ENCODE data around the gene CYP4A22. TPM values are rescaled to one million over a fixed set of nuclear protein-coding genes. Genes with fewer than 3 reads are reported as not detected.

The CYP4A22 gene
- total and polyA plus RNA-seq, 2 donors (not counting 1 experiment from before 2014, with no cell fraction given) = not detected

DNA sequence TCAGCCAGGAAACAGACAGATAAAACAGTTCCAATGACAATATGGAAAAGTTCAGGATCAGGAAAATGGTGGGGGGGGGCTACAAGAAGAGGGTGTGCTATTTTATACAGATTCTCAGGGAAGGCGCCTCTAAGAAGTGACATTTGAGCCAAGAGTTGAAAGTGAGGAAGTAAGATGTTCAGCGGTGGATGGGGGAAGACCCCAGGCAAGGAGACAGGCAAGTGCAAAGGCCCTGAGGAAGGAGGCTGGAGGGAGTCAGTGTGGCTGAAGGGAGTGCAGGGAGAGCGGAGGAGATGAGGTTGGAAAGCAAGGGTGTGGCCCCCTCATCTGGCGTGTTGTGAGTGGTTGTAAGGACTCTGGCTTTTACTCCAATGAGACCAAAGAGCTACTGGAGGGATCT lies 61.0 kb downstream of the CYP4A22 start:
- Histone ChIP-seq H3K27me3 (ENCODE audit: control insufficient read depth, insufficient read depth, low read length) (peaks cover 4% of the 10 kb centered on the region), H3K9me3 (ENCODE audit: control insufficient read depth, insufficient read depth, low read depth, low read length) (no peaks in the 10 kb centered on the region), H3K9ac (ENCODE audit: insufficient read depth, low read length) (no peak overlapping the region), H3K4me1 (ENCODE audit: control insufficient read depth, extremely low read depth, insufficient read depth, low read length) (no peaks in the 10 kb centered on the region), H3K27ac (ENCODE audit: insufficient read depth, low read length) (no peak overlapping the region), H3K4me3 (replicated peaks in 1 of 4; ENCODE audit: control extremely low read depth in 1 of 4, insufficient read depth in 1 of 4, low read depth in 3 of 4, low read length in 4 of 4) (no peak overlapping the region), H3K79me2 (ENCODE audit: control insufficient read depth, insufficient read depth, low read length) (no peaks in the 10 kb centered on the region), H2AFZ (ENCODE audit: low read length) (no peak overlapping the region), H3K36me3 (ENCODE audit: control insufficient read depth, insufficient read depth, low read length) (no peaks in the 10 kb centered on the region), H3K4me2 (ENCODE audit: extremely low read depth, insufficient read depth, low read length) (no peak overlapping the region), H4K20me1 (ENCODE audit: control insufficient read depth, extremely low read depth, insufficient read depth, low read length) (no peaks in the 10 kb centered on the region)
- TF ChIP-seq, protein P1, sequence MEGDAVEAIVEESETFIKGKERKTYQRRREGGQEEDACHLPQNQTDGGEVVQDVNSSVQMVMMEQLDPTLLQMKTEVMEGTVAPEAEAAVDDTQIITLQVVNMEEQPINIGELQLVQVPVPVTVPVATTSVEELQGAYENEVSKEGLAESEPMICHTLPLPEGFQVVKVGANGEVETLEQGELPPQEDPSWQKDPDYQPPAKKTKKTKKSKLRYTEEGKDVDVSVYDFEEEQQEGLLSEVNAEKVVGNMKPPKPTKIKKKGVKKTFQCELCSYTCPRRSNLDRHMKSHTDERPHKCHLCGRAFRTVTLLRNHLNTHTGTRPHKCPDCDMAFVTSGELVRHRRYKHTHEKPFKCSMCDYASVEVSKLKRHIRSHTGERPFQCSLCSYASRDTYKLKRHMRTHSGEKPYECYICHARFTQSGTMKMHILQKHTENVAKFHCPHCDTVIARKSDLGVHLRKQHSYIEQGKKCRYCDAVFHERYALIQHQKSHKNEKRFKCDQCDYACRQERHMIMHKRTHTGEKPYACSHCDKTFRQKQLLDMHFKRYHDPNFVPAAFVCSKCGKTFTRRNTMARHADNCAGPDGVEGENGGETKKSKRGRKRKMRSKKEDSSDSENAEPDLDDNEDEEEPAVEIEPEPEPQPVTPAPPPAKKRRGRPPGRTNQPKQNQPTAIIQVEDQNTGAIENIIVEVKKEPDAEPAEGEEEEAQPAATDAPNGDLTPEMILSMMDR (conservative IDR thresholded peaks at IDR 0.05 in 1 of 2, IDR thresholded peaks at IDR 0.05 in 1 of 2; ENCODE audit: low read depth in 1 of 2, low read length in 2 of 2) = no peak
- TF ChIP-seq EZH2 (IDR thresholded peaks at IDR 0.05; ENCODE audit: low read length, missing control alignments) = no peak
- DNase-seq (ENCODE audit: low read depth in 2 of 2) = no peak

Other genes starting within 250 kb of the CYP4A22 start
- gene CYP4A11, start 196.0 kb upstream of the CYP4A22 start, total RNA-seq = not detected in 2 replicates
- not detected in 2 replicates for gene CYP4A11, start 196.0 kb upstream of the CYP4A22 start, polyA plus RNA-seq
- gene CYP4X1, start 113.8 kb upstream of the CYP4A22 start, total RNA-seq = not detected in 2 replicates
- gene CYP4X1, start 113.8 kb upstream of the CYP4A22 start, polyA plus RNA-seq = 0.02 TPM in 1 of 2 replicates, not detected in the other
- not detected in 2 replicates for gene CYP4Z1, start 70.2 kb upstream of the CYP4A22 start, total RNA-seq
- gene CYP4Z1, start 70.2 kb upstream of the CYP4A22 start, polyA plus RNA-seq = not detected in 2 replicates
- not detected in 2 replicates for gene PDZK1IP1, start 52.6 kb downstream of the CYP4A22 start, total RNA-seq
- not detected in 2 replicates for gene PDZK1IP1, start 52.6 kb downstream of the CYP4A22 start, polyA plus RNA-seq
- gene TAL1, start 94.8 kb downstream of the CYP4A22 start, total RNA-seq = under 0.01 TPM in 1 of 2 replicates, not detected in the other
- 0.01 TPM in 1 of 2 replicates, not detected in the other for gene TAL1, start 94.8 kb downstream of the CYP4A22 start, polyA plus RNA-seq
- gene STIL, start 176.7 kb downstream of the CYP4A22 start, total RNA-seq = 3.1 and 5.8 TPM in 2 replicates
- gene STIL, start 176.7 kb downstream of the CYP4A22 start, polyA plus RNA-seq = 6.2 and 17.1 TPM in 2 replicates
- 65.1 and 66.8 TPM in 2 replicates for gene CMPK1, start 196.3 kb downstream of the CYP4A22 start, total RNA-seq
- 63.7 and 87.4 TPM in 2 replicates for gene CMPK1, start 196.3 kb downstream of the CYP4A22 start, polyA plus RNA-seq

Data from fibroblast of lung (primary cell).